ENCODE results near the gene MC3R. TPM values are rescaled to one million over a fixed set of nuclear protein-coding genes. Genes with fewer than 3 reads are reported as not detected.

Gene MC3R
- total RNA-seq, 4 donors from 2014 or later = not detected

DNA sequence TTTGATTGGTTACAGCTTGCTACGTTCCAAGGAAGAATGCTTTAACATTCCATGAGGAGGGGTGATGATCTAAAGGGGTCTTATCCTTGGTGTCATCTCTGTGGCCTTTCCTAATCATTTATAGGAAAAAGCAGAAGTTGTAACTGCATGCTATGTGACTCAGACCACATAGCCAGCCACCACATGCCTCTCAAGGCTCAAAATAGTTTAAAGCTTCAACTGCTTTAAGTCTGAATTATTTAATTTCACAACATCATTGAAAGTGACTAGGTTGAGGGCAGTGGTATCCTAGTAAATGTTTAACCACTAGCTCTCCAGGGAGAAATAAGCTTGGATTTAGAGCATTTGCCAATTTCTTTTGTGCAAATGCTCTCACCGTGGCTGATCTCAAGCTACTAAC, 29.7 kb downstream of the MC3R start:
- WGBS, 2 donors (ENCODE audit: low coverage in 1 of 2) = 55 to 71% methylated on average over 2 of the region's 2 CpGs
- no peaks in the 10 kb centered on the region for H3K36me3 ChIP-seq
- ATAC-seq = no peak
- no peaks in the 10 kb centered on the region for H3K9me3 ChIP-seq
- H3K4me1 ChIP-seq = no peaks in the 10 kb centered on the region
- H3K27ac ChIP-seq = no peak overlapping the region
- H3K27me3 ChIP-seq = peaks cover 13% of the 10 kb centered on the region
- no peak overlapping the region for H3K4me3 ChIP-seq
- TF ChIP-seq EP300 (IDR thresholded peaks at IDR 0.05) (no peak), POLR2A (IDR thresholded peaks at IDR 0.05) (no peak), POLR2AphosphoS5 (IDR thresholded peaks at IDR 0.05) (no peak)
- TF ChIP-seq, protein P1, sequence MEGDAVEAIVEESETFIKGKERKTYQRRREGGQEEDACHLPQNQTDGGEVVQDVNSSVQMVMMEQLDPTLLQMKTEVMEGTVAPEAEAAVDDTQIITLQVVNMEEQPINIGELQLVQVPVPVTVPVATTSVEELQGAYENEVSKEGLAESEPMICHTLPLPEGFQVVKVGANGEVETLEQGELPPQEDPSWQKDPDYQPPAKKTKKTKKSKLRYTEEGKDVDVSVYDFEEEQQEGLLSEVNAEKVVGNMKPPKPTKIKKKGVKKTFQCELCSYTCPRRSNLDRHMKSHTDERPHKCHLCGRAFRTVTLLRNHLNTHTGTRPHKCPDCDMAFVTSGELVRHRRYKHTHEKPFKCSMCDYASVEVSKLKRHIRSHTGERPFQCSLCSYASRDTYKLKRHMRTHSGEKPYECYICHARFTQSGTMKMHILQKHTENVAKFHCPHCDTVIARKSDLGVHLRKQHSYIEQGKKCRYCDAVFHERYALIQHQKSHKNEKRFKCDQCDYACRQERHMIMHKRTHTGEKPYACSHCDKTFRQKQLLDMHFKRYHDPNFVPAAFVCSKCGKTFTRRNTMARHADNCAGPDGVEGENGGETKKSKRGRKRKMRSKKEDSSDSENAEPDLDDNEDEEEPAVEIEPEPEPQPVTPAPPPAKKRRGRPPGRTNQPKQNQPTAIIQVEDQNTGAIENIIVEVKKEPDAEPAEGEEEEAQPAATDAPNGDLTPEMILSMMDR (IDR thresholded peaks at IDR 0.05) = no peak

GRCh38 chr20:56285496-56285895, 37.0 kb downstream of the MC3R start:
- Histone ChIP-seq H3K27ac (no peak overlapping the region), H3K9me3 (no peaks in the 10 kb centered on the region), H3K4me1 (no peaks in the 10 kb centered on the region), H3K4me3 (no peak overlapping the region), H3K27me3 (no peaks in the 10 kb centered on the region), H3K36me3 (no peaks in the 10 kb centered on the region)
- WGBS, 2 donors (ENCODE audit: low coverage in 1 of 2) = 80 to 88% methylated on average over 3 of the region's 3 CpGs
- no peak for TF ChIP-seq POLR2A (IDR thresholded peaks at IDR 0.05)
- no peak for TF ChIP-seq POLR2AphosphoS5 (IDR thresholded peaks at IDR 0.05)
- no peak for ATAC-seq

GRCh38 chr20:56289652-56290051, 41.1 kb downstream of the MC3R start:
- Histone ChIP-seq H3K4me1 (no peaks in the 10 kb centered on the region), H3K27ac (no peak overlapping the region), H3K4me3 (no peak overlapping the region), H3K27me3 (peaks cover 7% of the 10 kb centered on the region), H3K9me3 (no peaks in the 10 kb centered on the region), H3K36me3 (no peaks in the 10 kb centered on the region)
- WGBS, 2 donors (ENCODE audit: low coverage in 1 of 2) = 78% methylated on average over 3 of the region's 5 CpGs; no CpG with 5 or more reads in 1 of the 2 donors
- TF ChIP-seq POLR2A (IDR thresholded peaks at IDR 0.05) (no peak), EP300 (IDR thresholded peaks at IDR 0.05) (no peak), POLR2AphosphoS5 (IDR thresholded peaks at IDR 0.05) (no peak)
- TF ChIP-seq, protein P1 (IDR thresholded peaks at IDR 0.05) = no peak
- no peak for ATAC-seq

DNA sequence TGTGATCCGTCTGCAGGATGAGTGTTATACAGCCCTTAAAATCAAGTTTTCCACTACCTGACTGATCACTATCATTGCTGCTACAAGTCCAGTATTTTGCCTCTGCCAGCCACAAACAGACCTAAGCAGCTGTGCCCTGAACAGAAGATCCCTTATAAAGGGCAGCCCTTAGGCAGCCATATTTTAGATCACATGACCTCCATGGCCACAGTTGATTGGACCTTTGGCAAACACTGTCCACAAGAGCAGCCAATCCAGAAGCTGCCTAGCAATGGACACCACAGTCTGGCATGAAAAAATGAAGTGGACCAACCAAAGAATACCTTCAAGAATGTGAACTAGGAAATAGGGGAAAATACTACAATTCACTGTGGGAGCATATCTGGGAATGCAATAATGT, 50.8 kb downstream of the MC3R start:
- ATAC-seq = no peak
- Histone ChIP-seq H3K4me1 (no peaks in the 10 kb centered on the region), H3K9me3 (no peaks in the 10 kb centered on the region), H3K4me3 (no peak overlapping the region), H3K27me3 (peaks cover 34% of the 10 kb centered on the region), H3K27ac (no peak overlapping the region), H3K36me3 (no peaks in the 10 kb centered on the region)
- no peak for TF ChIP-seq EP300 (IDR thresholded peaks at IDR 0.05)
- no peak for TF ChIP-seq POLR2A (IDR thresholded peaks at IDR 0.05)
- no peak for TF ChIP-seq POLR2AphosphoS5 (IDR thresholded peaks at IDR 0.05)
- TF ChIP-seq, protein P1 (IDR thresholded peaks at IDR 0.05) = no peak
- 71 to 89% methylated on average over 1 of the region's 1 CpG for whole genome bisulfite sequencing, 2 donors (ENCODE audit: low coverage in 1 of 2)

Small RNA genes within 50 kb of the gene (small RNA-seq; reads per million reads assigned to genes)
- 0 reads per million in 4 donors for gene RNA5SP487

Other genes with a start within 250 kb of the MC3R start
- under 1 TPM in 1 of 4 donors, not detected in 3; 0.40 TPM for gene CBLN4, start 243.2 kb upstream of the MC3R start, total RNA-seq
- 10 to 100 TPM; 57.4 to 79.9 (median 59.3) TPM for gene FAM210B, start 110.2 kb downstream of the MC3R start, total RNA-seq
- 1 to 10 TPM in 3 of 4 donors, under 1 TPM in 1; 0.54 to 2.5 (median 1.6) TPM for gene AURKA, start 143.5 kb downstream of the MC3R start, total RNA-seq
- 10 to 100 TPM; 15.3 to 33.1 (median 22.4) TPM for gene CSTF1, start 143.9 kb downstream of the MC3R start, total RNA-seq
- 1 to 10 TPM; 1.2 to 9.0 (median 4.4) TPM for gene CASS4, start 163.5 kb downstream of the MC3R start, total RNA-seq
- gene RTF2, start 219.9 kb downstream of the MC3R start, total RNA-seq = 10 to 100 TPM; 83.7 to 96.1 (median 90.3) TPM